Stimulated activated CD8-positive, alpha-beta memory T cell treated with anti-CD3 and anti-CD28 coated beads, Interleukin-7, amount 100 ng/mL, for 4 hours (primary cell): ENCODE data around the gene CEP128.

Source experiments
- DNase-seq, 2 donors: peaks; one replicate each; pipeline ENCODE4 v3.0.0-alpha.2; 2020; ENCODE audit warnings: low read depth in 2 of 2

Gene CEP128

GRCh38 chr14:80608563-80608962, 333.0 kb downstream of the CEP128 start:
- DNase-seq, result no peak

- DNase-seq, result no peak
Measured at GRCh38 chr14:80607430-80608190, 333.9 kb downstream of the CEP128 start.

- DNase-seq, result no peak
Measured at GRCh38 chr14:80606347-80606772, 335.2 kb downstream of the CEP128 start.

GRCh38 chr14:80605536-80605935, 336.0 kb downstream of the CEP128 start:
- DNase-seq, result no peak

- DNase-seq, result no peak
Measured at GRCh38 chr14:80602946-80603345, 338.6 kb downstream of the CEP128 start.

GRCh38 chr14:80587096-80587724, 354.3 kb downstream of the CEP128 start:
- no peak for DNase-seq

- no peak for DNase-seq
Measured at GRCh38 chr14:80586131-80586530, 355.4 kb downstream of the CEP128 start.

- no peak for DNase-seq
Measured at GRCh38 chr14:80585506-80585835, 356.1 kb downstream of the CEP128 start.

GRCh38 chr14:80584744-80585505, 356.6 kb downstream of the CEP128 start:
- DNase-seq, result no peak

GRCh38 chr14:80577599-80577998, 363.9 kb downstream of the CEP128 start:
- no peak for DNase-seq

- DNase-seq, result no peak
Measured at GRCh38 chr14:80576401-80576800, 365.1 kb downstream of the CEP128 start.

GRCh38 chr14:80575763-80576162, 365.8 kb downstream of the CEP128 start:
- DNase-seq, result no peak

- DNase-seq, result no peak
Measured at GRCh38 chr14:80572666-80573065, 368.9 kb downstream of the CEP128 start.

- no peak for DNase-seq
Measured at GRCh38 chr14:80570930-80571298, 370.6 kb downstream of the CEP128 start.

GRCh38 chr14:80567905-80568536, 373.5 kb downstream of the CEP128 start:
- DNase-seq, result no peak

GRCh38 chr14:80565001-80565400, 376.5 kb downstream of the CEP128 start:
- DNase-seq, result no peak

- no peak for DNase-seq
Measured at GRCh38 chr14:80564051-80564450, 377.5 kb downstream of the CEP128 start.

GRCh38 chr14:80560800-80561657, 380.5 kb downstream of the CEP128 start:
- DNase-seq, result no peak

- DNase-seq, result no peak
Measured at GRCh38 chr14:80554139-80554538, 387.4 kb downstream of the CEP128 start.

GRCh38 chr14:80549141-80549540, 392.4 kb downstream of the CEP128 start:
- no peak for DNase-seq
